ENCODE data around the gene MROH7.

The MROH7 gene

GRCh38 chr1:54651608-54652007, 10.0 kb downstream of the MROH7 start:
- no peak for DNase-seq

- no peak for DNase-seq
These were observed 10.6 kb downstream of the MROH7 start for GRCh38 chr1:54652168-54652567.

GRCh38 chr1:54653036-54653435, 11.4 kb downstream of the MROH7 start:
- DNase-seq = no peak

GRCh38 chr1:54658164-54658913, 16.8 kb downstream of the MROH7 start:
- DNase-seq = no peak

GRCh38 chr1:54663725-54664124, 22.1 kb downstream of the MROH7 start:
- no peak for DNase-seq

- no peak for DNase-seq
These were observed 22.8 kb downstream of the MROH7 start for GRCh38 chr1:54664364-54664763.

GRCh38 chr1:54665852-54666251, 24.3 kb downstream of the MROH7 start:
- DNase-seq = no peak

GRCh38 chr1:54666333-54666732, 24.7 kb downstream of the MROH7 start:
- no peak for DNase-seq

- DNase-seq = no peak
These were observed 26.2 kb downstream of the MROH7 start for GRCh38 chr1:54667797-54668196.

GRCh38 chr1:54668567-54668966, 27.0 kb downstream of the MROH7 start:
- no peak for DNase-seq

GRCh38 chr1:54671985-54672608, 30.5 kb downstream of the MROH7 start:
- DNase-seq = peak; percentile 33

- DNase-seq = no peak
These were observed 37.4 kb downstream of the MROH7 start for GRCh38 chr1:54678776-54679643.

- DNase-seq = no peak
These were observed 38.1 kb downstream of the MROH7 start for GRCh38 chr1:54679706-54680105.

- DNase-seq = no peak
These were observed 38.8 kb downstream of the MROH7 start for GRCh38 chr1:54680387-54680786.

GRCh38 chr1:54681358-54681757, 39.8 kb downstream of the MROH7 start:
- DNase-seq = no peak

- DNase-seq = no peak
These were observed 41.9 kb downstream of the MROH7 start for GRCh38 chr1:54683453-54683852.

GRCh38 chr1:54685335-54685905, 43.8 kb downstream of the MROH7 start:
- no peak for DNase-seq

- no peak for DNase-seq
These were observed 44.6 kb downstream of the MROH7 start for GRCh38 chr1:54686155-54686554.

GRCh38 chr1:54694771-54695170, 53.2 kb downstream of the MROH7 start:
- DNase-seq = no peak

- DNase-seq = no peak
These were observed 53.6 kb downstream of the MROH7 start for GRCh38 chr1:54695221-54695620.

- DNase-seq = no peak
These were observed 54.2 kb downstream of the MROH7 start for GRCh38 chr1:54695764-54696163.

- no peak for DNase-seq
These were observed 54.7 kb downstream of the MROH7 start for GRCh38 chr1:54696262-54696661.

- DNase-seq = no peak
These were observed 56.3 kb downstream of the MROH7 start for GRCh38 chr1:54697896-54698295.

Data from right kidney (tissue), 1 donor.